Stimulated activated CD4-positive, alpha-beta T cell treated with anti-CD3 and anti-CD28 coated beads, Interleukin-12 subunit alpha, Interleukin-12 subunit beta, amount 100 ng/mL, for 24 hours (primary cell): ENCODE results near the gene HDGFL2.
"Not testable (repeated sequence)": the region's sequence is repeated elsewhere in the genome, so short reads cannot be mapped to it uniquely, and the experiment has no call there.

Experiments
- DNase-seq, 2 experiments: peaks; one replicate each; pipeline ENCODE4 v3.0.0-alpha.2; 2020; ENCODE audit warnings: low read depth in 2 of 2

The HDGFL2 gene

GRCh38 chr19:4516199-4516938 is 44.3 kb downstream of the HDGFL2 start:
- no peak for DNase-seq

GRCh38 chr19:4516939-4517300 is 44.8 kb downstream of the HDGFL2 start:
- no peak for DNase-seq

GRCh38 chr19:4517451-4518057 is 45.5 kb downstream of the HDGFL2 start:
- no peak for DNase-seq

GRCh38 chr19:4518345-4519171 is 46.5 kb downstream of the HDGFL2 start, which contains the start of gene PLIN4:
PLIN4 (minus strand) TSS chr19:4518486; CDS start chr19:4518272, 214 bp downstream.
- no peak for DNase-seq

GRCh38 chr19:4519172-4519496 is 47.0 kb downstream of the HDGFL2 start:
- no peak for DNase-seq

GRCh38 chr19:4519521-4520277 is 47.6 kb downstream of the HDGFL2 start:
- no peak for DNase-seq

GRCh38 chr19:4521170-4521887 is 49.2 kb downstream of the HDGFL2 start:
- DNase-seq, result no peak

- no peak for DNase-seq
Measured at GRCh38 chr19:4521888-4522242, 49.8 kb downstream of the HDGFL2 start.

- DNase-seq, result no peak
Measured at GRCh38 chr19:4522291-4523002, 50.4 kb downstream of the HDGFL2 start.

- no peak for DNase-seq
Measured at GRCh38 chr19:4523306-4524110, 51.4 kb downstream of the HDGFL2 start.

- DNase-seq, result peak; percentile 41 to 67
Measured at GRCh38 chr19:4524808-4525562, 52.9 kb downstream of the HDGFL2 start.

GRCh38 chr19:4525563-4526002 is 53.5 kb downstream of the HDGFL2 start:
- DNase-seq, result no peak

- not testable (repeated sequence) for DNase-seq
Measured at GRCh38 chr19:4527377-4527776, 55.3 kb downstream of the HDGFL2 start.

GRCh38 chr19:4528843-4529242 is 56.7 kb downstream of the HDGFL2 start:
- no peak for DNase-seq

- DNase-seq, result no peak
Measured at GRCh38 chr19:4529924-4530522, 57.9 kb downstream of the HDGFL2 start.

- no peak for DNase-seq
Measured at GRCh38 chr19:4531562-4532165, 59.6 kb downstream of the HDGFL2 start.

- no peak for DNase-seq
Measured at GRCh38 chr19:4533334-4533733, 61.2 kb downstream of the HDGFL2 start.

GRCh38 chr19:4533835-4534424 is 61.8 kb downstream of the HDGFL2 start:
- DNase-seq, result no peak
